Cardiac muscle cell (in vitro differentiated cells and primary cell): ENCODE data around the gene SCD. TPM values are rescaled to one million over a fixed set of nuclear protein-coding genes. Genes with fewer than 3 reads are reported as not detected.
"Not testable (repeated sequence)": the region's sequence is repeated elsewhere in the genome, so short reads cannot be mapped to it uniquely, and the experiment has no call there.

Experiments
- DNase-seq, 2 donors: peaks; one replicate each; pipeline versions ENCODE4 v3.0.0 to v3.0.0-alpha.2; 2010 to 2017; ENCODE audit warnings: low read depth in 1 of 2, low spot score in 1 of 2
- H3K27ac ChIP-seq: fragments of 200-600 bp; sonication (generic); 2 replicates; pipeline ENCODE4 v1.5.1; 2016
- H3K27me3 ChIP-seq: fragments of 200-600 bp; sonication (generic); 2 replicates; pipeline ENCODE4 v1.6.0; 2016; ENCODE audit warnings: control low read depth
- H3K36me3 ChIP-seq: fragments of 200-600 bp; sonication (generic); 2 replicates; pipeline ENCODE4 v1.5.1; 2016; ENCODE audit warnings: control low read depth
- H3K4me1 ChIP-seq: fragments of 200-600 bp; sonication (generic); 2 replicates; pipeline ENCODE4 v1.8.1; 2017; ENCODE audit warnings: low read depth, mild to moderate bottlenecking, mixed run types
- H3K4me3 ChIP-seq: fragments of 200-600 bp; sonication (generic); 2 replicates; pipeline ENCODE4 v1.5.1; 2016; ENCODE audit warnings: mild to moderate bottlenecking
- H3K9me3 ChIP-seq: fragments of 200-600 bp; sonication (generic); 2 replicates; pipeline ENCODE4 v1.5.1; 2017; ENCODE audit warnings: low read depth, mild to moderate bottlenecking, control low read depth
- CTCF ChIP-seq: IDR thresholded peaks from 2 replicates; pipeline ENCODE4 v1.5.1; 2012; ENCODE audit warnings: low read depth, mild to moderate bottlenecking, low read length
- polyA plus RNA-seq: library from polyadenylated mRNA; unstranded; fragments of >200 nt; fragmentation: Nextera tagmentation; extraction: Ambion mirVana; gene quantifications from 2 replicates; pipeline ENCODE4 v1.2.1, GENCODE V29; 2016
- total RNA-seq: library from RNA; depleted of rRNA; stranded (reverse); fragments of >200 nt; gene quantifications from 2 replicates; pipeline ENCODE4 v1.2.3, GENCODE V29; 2016

The SCD gene
- total and polyA plus RNA-seq, 2 experiments from 2014 or later = 149 to 246 TPM

- TF ChIP-seq CTCF = no peak
- H3K9me3 ChIP-seq = no peaks in the 10 kb centered on the region
- H3K27ac ChIP-seq = peak overlapping the region; percentile 100
- peak; percentile 98 to 100 for DNase-seq
- peaks cover 29% of the 10 kb centered on the region for H3K4me1 ChIP-seq
- H3K4me3 ChIP-seq = peak overlapping the region; percentile 51
- no peaks in the 10 kb centered on the region for H3K27me3 ChIP-seq
- no peaks in the 10 kb centered on the region for H3K36me3 ChIP-seq
Measured at GRCh38 chr10:100373298-100374199, 26.5 kb downstream of the SCD start.

- Histone ChIP-seq H3K27me3 (no peaks in the 10 kb centered on the region), H3K9me3 (no peaks in the 10 kb centered on the region), H3K36me3 (no peaks in the 10 kb centered on the region), H3K4me1 (peaks cover 29% of the 10 kb centered on the region), H3K27ac (peak overlapping the region; percentile 100), H3K4me3 (peak overlapping the region; percentile 51)
- no peak for DNase-seq
- no peak for TF ChIP-seq CTCF
Measured at GRCh38 chr10:100374200-100374655, 27.2 kb downstream of the SCD start.

GRCh38 chr10:100374677-100375353 lies 27.8 kb downstream of the SCD start:
- H3K27me3 ChIP-seq, DNase-seq, H3K36me3 ChIP-seq, H3K9me3 ChIP-seq: not testable (repeated sequence)
- H3K27ac ChIP-seq = peak overlapping the region; percentile 100
- H3K4me1 ChIP-seq = peaks cover 29% of the 10 kb centered on the region
- peak overlapping the region; percentile 51 for H3K4me3 ChIP-seq

GRCh38 chr10:100376656-100377055 lies 29.6 kb downstream of the SCD start:
- Histone ChIP-seq H3K27ac (peak overlapping the region; percentile 23), H3K4me1 (peaks cover 17% of the 10 kb centered on the region)
- not testable (repeated sequence) for H3K4me3 ChIP-seq, H3K36me3 ChIP-seq, H3K9me3 ChIP-seq, H3K27me3 ChIP-seq, DNase-seq

- Histone ChIP-seq H3K27me3 (no peaks in the 10 kb centered on the region), H3K27ac (no peak overlapping the region), H3K4me3 (no peak overlapping the region), H3K9me3 (no peaks in the 10 kb centered on the region), H3K36me3 (peaks cover 4% of the 10 kb centered on the region), H3K4me1 (peaks cover 10% of the 10 kb centered on the region)
- TF ChIP-seq CTCF = no peak
- no peak for DNase-seq
Measured at GRCh38 chr10:100377830-100378229, 30.8 kb downstream of the SCD start.

- TF ChIP-seq CTCF = no peak
- Histone ChIP-seq H3K4me1 (peaks cover 4% of the 10 kb centered on the region), H3K27me3 (no peaks in the 10 kb centered on the region), H3K27ac (no peak overlapping the region), H3K9me3 (no peaks in the 10 kb centered on the region), H3K36me3 (peaks cover 8% of the 10 kb centered on the region), H3K4me3 (no peak overlapping the region)
- no peak for DNase-seq
Measured at GRCh38 chr10:100380400-100380799, 33.4 kb downstream of the SCD start.
